DMS 273 treated with DMSO at 0.1 percent for 48 hours (cell line): Measurements from ENCODE around the gene CDK5RAP1.
"Not testable (repeated sequence)": the region's sequence is repeated elsewhere in the genome, so short reads cannot be mapped to it uniquely, and the experiment has no call there.

Experiments used
- DNase-seq: peaks from one replicate; lab custom pipeline; 2025; lab: John Stamatoyannopoulos, UW

The CDK5RAP1 gene, protein sequence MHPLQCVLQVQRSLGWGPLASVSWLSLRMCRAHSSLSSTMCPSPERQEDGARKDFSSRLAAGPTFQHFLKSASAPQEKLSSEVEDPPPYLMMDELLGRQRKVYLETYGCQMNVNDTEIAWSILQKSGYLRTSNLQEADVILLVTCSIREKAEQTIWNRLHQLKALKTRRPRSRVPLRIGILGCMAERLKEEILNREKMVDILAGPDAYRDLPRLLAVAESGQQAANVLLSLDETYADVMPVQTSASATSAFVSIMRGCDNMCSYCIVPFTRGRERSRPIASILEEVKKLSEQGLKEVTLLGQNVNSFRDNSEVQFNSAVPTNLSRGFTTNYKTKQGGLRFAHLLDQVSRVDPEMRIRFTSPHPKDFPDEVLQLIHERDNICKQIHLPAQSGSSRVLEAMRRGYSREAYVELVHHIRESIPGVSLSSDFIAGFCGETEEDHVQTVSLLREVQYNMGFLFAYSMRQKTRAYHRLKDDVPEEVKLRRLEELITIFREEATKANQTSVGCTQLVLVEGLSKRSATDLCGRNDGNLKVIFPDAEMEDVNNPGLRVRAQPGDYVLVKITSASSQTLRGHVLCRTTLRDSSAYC

DNA sequence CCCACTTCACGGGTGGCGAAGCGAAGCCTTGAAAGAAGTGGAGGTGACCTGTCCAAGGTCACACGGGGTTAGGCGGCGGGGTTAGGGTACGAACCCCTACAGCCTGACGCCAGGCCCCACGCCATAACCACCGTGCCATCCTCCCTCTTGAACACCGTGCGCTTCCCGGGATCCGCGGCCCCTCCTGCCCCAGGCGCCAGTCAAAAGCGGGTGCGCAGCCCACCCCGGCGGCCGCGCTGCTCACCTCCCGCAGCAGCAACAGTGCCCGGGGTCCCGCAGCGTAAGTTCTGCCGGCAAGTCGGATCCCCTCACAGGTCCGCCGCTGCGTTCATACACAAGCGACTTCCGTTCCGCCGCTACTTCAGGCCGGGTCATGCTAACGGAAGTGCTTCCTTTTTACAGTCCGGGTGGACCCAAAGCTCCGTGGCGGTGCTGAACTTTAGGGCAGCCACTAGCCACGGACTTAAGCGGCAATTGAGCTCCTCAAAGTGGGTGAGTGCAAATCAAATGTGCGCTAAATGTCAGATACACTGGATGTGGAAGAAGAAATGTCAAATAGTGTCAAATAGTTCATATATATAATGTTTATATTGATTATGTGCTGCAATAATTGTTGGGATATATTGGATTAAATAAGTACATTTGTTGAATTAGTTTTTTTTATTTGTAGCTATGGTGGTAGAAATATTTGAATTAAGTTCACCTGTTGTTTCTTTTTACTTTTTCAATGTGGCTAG lies at the start of gene CDK5RAP1:
TSS of gene CDK5RAP1 (minus strand) at position 336 of the 737 bp plus-strand sequence. CDS start 4,455 bp downstream, outside the sequence.
- DNase-seq: peak; percentile 60

DNA sequence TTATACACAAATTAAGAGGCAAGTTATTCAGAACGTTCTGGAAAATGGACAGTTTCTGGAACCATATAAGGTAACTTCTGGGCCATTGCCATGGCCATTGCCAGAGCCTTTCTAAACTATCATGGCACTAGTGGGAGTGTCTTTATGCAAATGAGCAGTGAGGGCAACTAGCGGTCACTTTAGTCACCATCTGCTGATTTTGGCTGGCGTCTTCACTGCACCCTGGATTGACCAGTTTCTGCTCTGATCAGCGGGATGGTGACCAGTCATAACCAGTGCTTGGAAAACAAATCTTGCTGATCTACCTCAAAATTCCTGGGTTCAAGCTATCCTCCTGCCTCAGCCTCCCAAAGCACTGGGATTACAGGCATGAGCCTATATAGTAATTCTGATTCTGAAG lies 49.5 kb upstream of the CDK5RAP1 start:
- DNase-seq: peak; percentile 13

DNA sequence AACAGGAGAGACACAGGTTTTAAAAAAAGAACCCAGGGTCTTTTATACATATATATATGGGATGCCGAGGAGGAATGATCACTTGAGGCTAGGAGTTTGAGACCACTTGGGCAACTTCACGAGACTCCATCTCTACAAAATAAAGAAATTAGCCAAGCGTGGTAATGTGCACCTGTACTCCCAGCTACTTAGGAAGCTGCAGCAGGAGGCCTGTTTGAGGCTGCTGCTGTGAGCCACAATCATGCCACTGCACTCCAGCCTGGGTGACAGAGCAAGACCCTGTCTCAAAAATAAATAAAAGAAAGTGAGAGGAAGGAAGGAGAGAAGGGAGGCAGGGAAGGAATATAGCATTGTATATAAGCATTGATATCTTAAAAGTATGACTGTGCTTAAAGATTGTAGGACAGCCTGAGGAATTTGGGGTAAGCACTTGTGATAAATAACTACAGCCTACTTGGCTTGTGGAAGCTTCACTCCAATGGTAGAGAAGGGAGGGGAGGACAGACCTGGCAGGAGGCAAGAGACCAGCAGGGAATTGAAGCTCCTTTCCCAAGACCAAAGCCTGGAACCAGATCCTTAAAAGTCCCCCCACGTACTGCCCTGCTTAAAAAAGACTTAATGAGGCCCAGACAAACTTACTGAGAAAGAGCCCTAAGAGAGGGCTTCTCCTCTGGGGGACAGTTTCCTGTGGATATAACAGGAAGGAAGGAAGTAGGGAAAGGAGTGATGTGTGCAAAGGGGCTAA lies 44.7 kb upstream of the CDK5RAP1 start:
- no peak for DNase-seq

DNA sequence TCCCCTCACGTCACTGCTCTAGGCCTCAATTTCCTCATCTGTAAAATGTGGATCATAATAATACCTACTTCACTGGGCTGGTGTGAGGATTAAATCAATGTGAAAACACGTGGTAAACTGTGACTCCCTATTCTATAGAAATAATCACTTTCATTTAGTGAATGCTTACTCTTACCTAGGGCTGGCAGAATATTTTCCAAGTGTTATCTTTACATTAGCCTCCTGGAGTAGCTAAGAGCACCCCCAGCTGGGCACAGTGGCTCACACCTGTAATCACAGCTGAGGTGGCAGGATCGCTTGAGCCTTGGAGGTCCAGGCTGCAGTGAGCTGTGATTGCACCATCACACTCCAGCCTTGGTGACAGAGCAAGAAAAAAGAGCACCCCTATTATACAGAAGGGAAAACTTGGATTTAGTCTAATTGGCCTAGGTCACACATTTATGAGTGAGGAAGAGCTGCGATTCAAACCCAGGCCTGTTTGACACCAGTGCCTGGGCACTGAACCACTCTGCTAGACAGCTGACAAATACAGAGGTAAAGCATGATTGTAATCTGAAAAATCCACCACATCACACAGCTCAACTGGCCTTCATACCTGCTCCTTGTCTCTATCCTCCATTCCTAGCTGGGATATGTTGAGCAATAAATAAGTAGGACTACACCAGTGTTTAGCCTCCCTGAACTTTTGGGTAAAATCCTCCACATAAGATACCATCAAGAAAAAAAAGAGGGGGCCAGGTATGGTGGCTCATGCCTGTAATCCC lies 43.7 kb upstream of the CDK5RAP1 start:
- DNase-seq: no peak

DNA sequence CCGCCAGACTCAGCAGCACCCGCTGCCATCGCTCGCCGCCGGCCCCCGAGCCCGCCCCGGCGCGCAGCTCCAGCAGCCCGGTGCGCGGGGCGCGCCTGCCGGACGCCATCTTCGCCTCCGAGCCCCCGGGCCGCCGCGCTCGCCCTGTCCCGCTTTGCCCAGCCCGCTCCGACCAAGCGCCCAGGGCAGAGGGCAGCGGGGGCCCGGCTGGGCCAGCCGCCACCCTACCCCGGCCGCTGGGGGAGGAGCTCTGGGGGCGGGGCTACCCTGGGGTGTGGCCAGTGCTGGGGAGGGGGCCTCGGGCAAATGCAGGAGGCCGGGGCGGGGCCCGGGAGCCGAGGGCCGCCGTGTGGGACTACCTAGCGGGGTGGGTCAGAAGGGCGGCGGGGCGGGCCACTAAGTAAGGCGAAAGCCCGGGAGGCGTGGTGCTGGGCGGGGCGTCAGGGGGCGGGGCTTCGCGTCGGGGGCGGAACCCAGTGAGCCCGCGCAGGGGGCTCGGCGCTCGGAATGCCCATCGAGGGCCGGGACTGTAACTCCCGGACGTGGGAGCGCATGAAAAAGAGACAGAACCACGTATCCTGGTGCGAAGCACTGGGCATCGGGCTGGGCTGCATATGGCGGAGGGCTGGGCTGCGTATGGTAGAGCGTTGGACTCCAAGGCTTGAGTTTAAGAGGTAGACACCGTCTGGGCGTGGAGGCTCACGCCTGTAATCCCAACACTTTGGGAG lies 42.4 kb upstream of the CDK5RAP1 start, which contains the start of gene SNTA1:
TSS of gene SNTA1 (minus strand) at position 252 of the 728 bp plus-strand sequence. CDS start at position 109, 143 bp downstream.
- DNase-seq: peak; percentile 71

DNA sequence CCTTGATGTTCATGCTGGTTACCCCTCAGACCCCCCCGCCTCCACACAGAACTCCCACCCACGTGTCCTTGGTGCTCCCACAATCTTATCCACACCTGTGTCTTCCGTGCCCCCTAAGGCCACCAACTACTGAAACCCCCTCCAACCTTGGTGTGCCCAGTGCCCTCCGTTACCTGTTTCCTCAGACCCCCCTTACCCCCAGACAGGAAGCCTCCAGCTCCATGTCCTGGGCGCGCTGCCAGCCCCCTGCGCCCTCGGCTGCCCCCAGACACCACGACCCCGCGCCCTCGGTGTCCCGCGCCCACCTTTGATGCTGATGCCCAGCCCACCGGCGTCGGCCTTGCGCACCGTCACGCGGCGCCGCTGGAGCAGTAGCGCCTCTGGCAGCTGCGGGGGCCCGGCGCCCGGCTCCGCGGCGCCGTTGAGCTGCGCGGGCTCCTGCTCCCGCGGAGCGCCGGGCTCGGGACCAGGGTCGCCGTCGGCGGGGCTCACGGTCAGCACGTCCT lies 41.7 kb upstream of the CDK5RAP1 start:
- DNase-seq: no peak

DNA sequence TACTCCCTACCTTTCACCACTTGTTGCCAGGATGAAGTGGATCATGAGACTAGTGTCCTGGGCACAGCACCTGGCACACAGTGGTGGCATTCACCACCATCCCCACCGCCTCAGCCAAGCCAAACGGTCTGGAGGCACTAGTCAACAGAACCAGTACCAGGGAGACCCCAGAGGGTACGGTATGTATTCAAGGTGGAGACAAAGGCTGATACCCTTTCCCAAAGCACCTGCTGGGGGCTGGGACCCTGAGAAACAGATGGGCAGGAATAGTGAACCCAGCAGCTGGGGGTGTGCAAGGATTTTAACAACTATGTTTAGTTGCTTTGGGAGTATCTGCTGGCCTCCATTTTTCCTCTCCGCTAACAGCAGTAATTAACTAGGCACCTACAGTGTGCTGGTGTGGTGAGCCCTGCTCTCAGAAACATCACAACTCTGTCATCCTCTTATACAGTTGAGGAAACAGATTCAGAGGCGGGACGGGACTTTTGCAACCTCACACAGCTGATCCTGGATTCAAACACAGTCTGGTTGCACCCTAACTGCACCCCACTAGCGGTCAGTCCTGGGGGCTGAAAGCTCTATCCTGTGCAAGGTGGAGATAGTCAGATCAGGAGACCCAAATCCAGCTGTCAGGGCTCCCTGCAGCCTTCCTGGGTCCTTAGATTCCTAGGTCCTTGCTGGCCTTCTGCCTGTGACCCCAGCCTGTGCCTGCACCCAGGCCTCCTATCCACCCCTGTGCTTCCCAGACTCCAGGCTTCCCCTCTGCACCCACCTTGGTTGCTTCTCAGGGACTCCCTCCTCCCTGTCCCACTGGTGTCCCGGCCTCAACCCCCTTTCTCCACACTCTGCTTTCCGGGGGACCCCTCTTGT lies 41.1 kb upstream of the CDK5RAP1 start:
- DNase-seq: no peak

DNA sequence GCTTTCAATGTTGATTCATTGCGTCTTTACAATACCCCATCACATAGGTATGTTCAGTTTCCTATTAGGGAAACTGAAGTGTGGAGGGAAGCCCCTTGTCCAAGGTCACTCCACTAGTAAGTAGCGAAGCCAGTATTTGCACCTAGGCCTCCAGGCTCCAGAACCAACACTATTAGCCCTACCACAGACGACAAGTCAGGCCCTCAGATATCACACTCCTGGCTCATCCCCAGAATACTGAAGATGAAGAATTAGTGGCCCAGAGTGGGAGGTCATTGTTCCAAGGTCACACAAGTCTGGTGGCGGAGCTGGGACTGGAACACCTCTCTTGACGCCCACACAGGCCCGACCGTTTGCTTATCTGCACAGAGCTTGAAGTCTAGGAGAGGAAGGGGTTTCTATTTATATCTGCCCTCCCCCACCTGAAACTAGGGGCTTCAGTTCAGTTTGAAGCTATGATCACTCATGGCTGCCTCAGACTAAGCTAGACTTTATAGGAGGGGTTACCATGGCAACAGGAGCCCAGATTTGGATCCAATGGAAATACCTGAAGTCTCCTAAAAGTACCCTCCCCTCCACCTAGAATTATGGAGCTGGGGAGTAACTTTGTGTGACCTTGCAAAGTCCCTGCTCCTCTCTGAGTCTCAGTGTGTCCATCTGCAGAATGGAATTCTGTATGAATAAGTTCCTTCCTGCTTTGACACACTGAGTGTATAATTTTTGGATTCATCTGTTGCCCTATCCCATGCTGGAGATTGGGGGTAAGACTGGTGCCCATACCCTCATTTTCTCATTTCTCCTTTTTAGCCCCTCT lies 40.0 kb upstream of the CDK5RAP1 start:
- DNase-seq: no peak

DNA sequence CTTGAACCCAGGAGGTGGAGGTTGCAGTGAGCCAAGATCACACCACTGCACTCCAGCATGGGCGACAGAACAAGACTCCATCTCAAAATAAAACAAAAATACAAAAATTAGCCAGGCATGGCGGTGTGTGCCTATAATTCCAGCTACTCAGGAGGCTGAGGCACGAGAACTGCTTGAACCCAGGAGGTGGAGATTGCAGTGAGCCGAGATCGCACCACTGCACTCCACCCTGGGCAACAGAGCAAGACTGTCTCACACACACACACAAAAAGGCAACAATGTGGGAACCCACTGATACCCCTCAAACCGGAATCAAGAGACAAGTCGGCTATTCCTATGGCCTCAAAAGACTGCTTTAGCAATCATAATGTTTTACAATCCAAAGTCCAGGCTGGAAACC lies 39.2 kb upstream of the CDK5RAP1 start:
- DNase-seq: not testable (repeated sequence)

DNA sequence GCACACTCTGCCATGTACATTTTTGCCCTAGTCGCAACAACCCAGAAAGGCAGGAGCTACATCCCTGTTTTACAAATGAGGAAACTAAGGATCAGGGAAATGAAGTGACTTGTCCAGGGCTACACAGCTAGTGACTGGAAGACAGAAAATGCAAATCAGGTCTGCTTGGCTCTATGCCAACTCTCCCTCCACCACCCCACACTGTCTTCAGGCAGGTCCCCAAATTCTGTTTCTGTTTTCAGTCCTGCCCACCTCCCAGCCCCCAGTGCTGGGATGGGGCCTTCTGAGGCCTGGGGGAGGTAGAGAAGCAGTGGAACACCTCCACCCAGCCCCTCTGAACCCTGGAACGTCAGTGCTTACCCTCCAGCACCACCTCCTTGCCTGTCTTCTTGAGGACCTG lies 37.2 kb upstream of the CDK5RAP1 start:
- no peak for DNase-seq

DNA sequence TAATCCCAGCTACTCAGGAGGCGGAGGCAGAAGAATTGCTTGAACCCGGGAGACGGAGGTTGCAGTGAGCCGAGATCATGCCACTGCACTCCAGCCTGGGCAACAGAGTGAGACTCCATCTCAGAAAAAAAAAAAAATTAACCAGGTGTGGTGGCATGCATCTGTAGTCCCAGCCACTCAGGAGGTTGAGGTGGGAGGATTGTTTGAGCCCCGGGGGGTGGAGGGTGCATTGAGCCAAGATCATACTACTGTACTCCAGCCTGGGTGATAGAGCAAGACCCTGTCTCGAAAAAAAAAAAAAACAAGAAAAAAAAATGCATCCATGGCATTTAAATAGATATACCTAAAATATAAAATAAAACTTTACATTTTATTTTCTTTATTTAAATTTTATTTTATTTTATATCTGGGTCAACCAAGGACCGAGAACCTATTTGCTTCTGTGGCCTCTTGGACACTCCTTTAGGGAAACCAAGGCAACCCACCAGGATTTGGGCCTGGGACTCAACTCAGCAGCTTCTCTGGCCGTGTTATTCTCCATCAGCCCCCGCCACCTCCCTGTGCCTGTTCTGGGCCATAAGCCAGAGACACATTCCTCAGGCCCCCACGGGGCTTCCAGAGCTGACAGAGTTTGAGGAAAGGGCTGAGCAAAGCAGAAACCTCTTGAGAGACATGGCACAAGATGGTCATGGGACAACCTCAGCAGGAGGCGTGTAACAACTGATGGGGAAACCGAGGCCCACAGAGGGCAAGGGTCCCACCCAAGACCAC lies 36.0 kb upstream of the CDK5RAP1 start:
- no peak for DNase-seq

DNA sequence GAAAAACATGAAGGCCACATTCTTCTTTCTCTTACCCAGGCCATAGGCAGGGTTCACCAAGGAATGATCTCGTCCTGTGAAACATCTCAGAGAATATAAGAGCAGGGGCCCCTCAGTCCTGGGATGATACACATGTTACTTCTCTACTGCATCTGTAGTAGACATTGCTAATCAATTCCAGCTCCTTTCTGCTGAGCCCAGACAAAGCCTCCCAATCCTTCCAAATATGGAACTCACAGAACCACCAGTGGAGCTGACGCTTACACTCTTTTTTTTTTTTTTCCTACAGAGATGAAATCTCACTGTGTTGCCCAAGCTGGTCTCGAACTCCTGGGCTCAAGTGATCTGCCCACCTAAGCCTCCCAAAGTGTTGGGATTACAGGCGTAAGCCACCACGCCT lies 33.1 kb upstream of the CDK5RAP1 start:
- no peak for DNase-seq

DNA sequence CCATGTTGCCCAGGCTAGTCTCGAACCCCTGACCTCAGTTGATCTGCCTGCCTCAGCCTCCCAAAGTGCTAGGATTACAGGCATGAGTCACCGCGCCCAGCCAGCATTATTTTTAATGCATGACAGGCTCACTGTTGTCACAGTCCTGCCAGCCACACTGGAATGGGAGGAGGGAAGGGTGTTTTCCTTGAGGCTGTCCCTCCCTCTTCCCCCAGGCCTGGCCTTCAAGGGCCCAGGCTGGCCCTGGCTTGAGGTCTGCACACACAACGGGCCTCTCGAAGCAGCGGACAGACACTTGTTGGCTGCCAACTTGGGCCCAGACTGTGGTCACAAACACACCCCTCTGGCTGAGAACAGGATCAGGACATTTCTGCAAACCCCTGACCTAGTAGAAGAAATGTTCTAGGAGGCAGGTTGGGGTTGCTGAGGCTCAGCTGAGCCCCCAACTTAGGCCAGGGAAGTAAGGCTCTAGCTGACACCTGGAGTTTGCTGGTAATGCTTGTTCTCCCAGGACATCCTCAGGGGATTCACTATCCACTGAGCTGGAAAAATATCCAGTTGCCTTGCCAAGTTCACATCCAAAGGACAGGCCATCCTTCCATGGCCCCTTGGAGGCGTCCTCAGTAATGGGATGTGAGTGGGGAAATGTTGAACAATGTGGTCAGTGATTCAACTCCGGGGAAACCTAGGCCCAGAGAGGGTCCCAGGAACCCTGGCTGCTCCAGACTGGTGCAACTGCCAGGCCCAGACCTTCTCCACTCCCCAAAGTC lies 32.3 kb upstream of the CDK5RAP1 start:
- no peak for DNase-seq

DNA sequence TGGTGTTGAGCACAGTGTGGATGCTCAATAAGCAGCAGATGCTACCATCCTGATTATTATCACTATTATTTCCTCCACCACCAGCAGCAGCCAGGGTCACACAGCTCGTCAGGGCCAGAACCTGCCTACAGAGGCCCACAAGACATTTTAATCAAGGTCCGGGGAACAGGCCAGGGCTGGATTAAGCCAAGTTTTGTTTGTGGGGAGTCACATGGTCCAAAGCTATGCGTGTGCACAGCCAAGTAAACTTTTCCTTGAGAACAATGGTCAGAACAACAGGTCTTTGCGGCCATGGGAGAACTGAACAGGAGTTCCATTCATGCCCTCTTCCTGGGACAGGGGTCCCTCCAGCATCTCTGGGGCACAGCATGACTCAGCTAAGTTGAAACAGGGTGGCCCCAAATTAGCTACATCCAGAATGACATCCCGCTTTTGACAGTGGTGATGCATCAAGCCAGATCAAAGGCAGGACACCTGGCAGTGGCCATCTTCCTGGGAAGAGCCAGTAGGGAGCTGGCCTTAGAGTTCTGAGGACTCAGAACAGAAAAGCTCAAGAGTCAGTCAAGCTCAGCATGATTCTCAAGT lies 30.6 kb upstream of the CDK5RAP1 start:
- DNase-seq: no peak

DNA sequence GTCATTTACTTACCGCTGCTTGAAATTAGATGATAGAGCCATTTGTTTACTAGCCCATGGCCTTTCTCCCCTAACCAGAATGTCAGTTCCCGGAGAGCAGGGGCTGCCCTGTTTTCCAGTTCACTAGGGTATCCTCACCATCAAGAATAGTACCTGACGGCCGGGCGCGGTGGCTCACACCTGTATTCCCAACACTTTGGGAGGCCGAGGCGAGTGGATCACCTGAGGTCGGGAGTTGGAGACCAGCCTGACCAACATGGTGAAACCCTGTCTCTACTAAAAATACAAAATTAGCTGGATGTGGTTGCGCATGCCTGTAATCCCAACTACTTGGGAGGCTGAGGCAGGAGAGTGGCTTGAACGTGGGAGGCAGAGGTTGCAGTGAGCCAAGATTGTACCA lies 22.6 kb upstream of the CDK5RAP1 start:
- not testable (repeated sequence) for DNase-seq

DNA sequence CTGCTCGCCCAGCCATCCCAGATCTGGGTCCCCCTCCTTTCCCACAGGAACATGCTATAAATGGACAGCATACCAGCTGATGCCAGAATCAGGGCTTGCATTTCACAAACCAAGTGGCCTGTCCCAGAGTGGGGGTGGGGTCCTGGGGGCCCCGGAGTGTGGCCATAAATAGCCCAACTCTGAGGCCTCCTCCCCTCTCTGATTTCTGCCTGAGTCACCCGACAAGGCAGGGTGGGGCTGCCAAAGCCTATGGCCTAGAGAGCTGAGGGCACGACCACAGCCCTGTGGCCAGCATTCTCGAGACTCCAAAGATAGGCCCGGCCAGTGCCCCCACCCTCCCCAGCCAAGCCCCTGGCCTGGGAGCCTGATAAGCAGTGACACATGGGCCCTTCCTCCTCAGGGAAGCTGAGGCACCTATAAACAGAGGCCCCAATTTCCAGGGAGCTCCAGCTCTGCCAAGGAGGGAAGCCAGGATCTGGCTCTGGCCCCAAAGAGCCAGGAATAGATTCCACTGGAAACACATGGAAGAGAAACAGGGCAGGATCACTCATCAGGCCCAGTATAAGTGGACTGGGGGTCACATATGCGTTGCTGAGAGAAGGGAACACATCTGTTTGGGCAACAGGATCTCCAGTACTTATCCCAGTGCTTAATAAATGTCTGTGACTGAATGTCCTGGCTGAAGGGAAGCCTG lies 22.0 kb upstream of the CDK5RAP1 start:
- DNase-seq: no peak
